ENCODE results near the gene PRIMPOL. TPM values are rescaled to one million over a fixed set of nuclear protein-coding genes. Genes with fewer than 3 reads are reported as not detected.

Gene PRIMPOL
- total RNA-seq, 1 experiment from 2014 or later, result 12.7 TPM

DNA sequence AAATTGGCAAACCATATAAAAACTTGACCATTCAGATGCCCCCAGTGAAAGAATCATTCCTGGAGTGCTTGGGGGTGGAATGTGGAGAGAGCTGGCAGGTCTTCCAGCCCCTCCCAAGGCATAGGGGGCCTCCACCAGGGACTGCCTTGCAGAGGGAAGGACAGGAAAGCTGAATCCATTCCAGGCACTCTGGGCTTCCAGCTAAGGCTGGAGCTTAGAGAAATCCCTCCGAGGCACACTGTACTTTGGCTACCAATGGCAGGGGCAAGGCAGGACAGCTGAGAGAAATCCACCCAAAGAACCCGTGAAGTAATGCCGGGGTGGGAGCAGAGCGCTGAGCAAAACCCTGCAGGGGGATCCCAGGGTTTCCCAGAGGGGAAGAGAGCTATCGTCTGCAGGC, 80.4 kb downstream of the PRIMPOL start:
- TF ChIP-seq, protein P1, sequence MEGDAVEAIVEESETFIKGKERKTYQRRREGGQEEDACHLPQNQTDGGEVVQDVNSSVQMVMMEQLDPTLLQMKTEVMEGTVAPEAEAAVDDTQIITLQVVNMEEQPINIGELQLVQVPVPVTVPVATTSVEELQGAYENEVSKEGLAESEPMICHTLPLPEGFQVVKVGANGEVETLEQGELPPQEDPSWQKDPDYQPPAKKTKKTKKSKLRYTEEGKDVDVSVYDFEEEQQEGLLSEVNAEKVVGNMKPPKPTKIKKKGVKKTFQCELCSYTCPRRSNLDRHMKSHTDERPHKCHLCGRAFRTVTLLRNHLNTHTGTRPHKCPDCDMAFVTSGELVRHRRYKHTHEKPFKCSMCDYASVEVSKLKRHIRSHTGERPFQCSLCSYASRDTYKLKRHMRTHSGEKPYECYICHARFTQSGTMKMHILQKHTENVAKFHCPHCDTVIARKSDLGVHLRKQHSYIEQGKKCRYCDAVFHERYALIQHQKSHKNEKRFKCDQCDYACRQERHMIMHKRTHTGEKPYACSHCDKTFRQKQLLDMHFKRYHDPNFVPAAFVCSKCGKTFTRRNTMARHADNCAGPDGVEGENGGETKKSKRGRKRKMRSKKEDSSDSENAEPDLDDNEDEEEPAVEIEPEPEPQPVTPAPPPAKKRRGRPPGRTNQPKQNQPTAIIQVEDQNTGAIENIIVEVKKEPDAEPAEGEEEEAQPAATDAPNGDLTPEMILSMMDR (IDR thresholded peaks at IDR 0.05; ENCODE audit: unreplicated experiment), result no peak
- intact Hi-C loops (cut with micrococcal nuclease; ENCODE audit: unreplicated experiment), result no loop called here
- CTCF ChIA-PET, result interaction anchor here (1.1 kb wide), 1 partner anchor 16 kb away, joined by 3 read pairs; no protein-coding TSS in a partner anchor
- Mint-ChIP-seq H3K4me3 (ENCODE audit: low read depth, unreplicated experiment) (peak overlapping the region; percentile 96), H3K9me3 (ENCODE audit: low read depth, unreplicated experiment) (no peaks in the 10 kb centered on the region), H3K27me3 (ENCODE audit: unreplicated experiment) (no peaks in the 10 kb centered on the region), H3K27ac (ENCODE audit: unreplicated experiment) (peak overlapping the region; percentile 97), H3K4me1 (ENCODE audit: low read depth, unreplicated experiment) (peaks cover 28% of the 10 kb centered on the region), H3K36me3 (ENCODE audit: insufficient read depth, unreplicated experiment) (peaks cover 66% of the 10 kb centered on the region)
- DNase-seq, result no peak
- BruUV-seq (replicated peaks), result no TSS peak

DNA sequence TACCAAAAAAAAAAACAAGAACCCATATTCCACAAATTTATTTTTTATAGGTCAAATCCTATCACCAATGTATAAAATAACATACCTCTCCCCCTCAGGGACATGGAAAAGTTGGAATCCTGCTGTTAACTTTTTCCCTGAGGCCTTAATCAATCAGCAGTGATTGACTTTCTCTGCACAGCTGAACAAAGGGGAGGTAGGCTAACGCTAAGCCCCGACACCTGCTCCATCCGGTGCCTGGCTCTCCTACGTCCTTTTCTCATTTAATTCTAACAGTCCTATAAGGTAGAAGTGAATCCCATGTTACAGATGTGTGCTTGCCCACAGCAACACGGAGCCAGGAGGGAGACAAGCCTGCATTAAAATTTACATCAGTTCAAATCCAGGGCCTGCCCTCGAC, 81.5 kb downstream of the PRIMPOL start:
- H3K27ac Mint-ChIP-seq (ENCODE audit: unreplicated experiment), result peak overlapping the region; percentile 97
- no peak for DNase-seq
- peaks cover 58% of the 10 kb centered on the region for H3K36me3 Mint-ChIP-seq (ENCODE audit: insufficient read depth, unreplicated experiment)
- peaks cover 20% of the 10 kb centered on the region for H3K4me1 Mint-ChIP-seq (ENCODE audit: low read depth, unreplicated experiment)
- H3K27me3 Mint-ChIP-seq (ENCODE audit: unreplicated experiment), result no peaks in the 10 kb centered on the region
- peak overlapping the region; percentile 96 for H3K4me3 Mint-ChIP-seq (ENCODE audit: low read depth, unreplicated experiment)
- no TSS peak for BruUV-seq (replicated peaks)
- intact Hi-C loops (cut with micrococcal nuclease; ENCODE audit: unreplicated experiment), result no loop called here
- H3K9me3 Mint-ChIP-seq (ENCODE audit: low read depth, unreplicated experiment), result no peaks in the 10 kb centered on the region
- CTCF ChIA-PET, result interaction anchor here (0.7 kb wide), 1 partner anchor 82 kb away, joined by 3 read pairs; no protein-coding TSS in a partner anchor
- TF ChIP-seq, protein P1 (IDR thresholded peaks at IDR 0.05; ENCODE audit: unreplicated experiment), result no peak

DNA sequence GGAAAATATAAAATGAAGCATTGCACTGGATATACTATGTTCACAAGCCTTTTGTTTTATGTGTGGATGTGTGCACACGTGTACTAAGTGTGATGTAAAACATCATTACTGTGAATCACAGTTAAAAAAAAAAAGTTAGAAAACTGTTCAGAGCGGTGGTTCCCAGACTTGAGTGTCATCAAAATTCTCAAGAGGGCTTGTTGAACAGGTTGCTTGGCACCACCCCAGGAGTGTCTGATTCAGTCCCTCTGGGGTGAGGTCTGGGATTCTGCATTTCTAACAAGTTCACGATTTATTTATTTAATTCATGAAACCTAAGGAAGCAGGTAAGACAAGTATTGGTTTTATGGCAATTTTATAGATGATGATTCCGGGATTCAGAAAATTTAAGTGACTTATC, 82.6 kb downstream of the PRIMPOL start:
- CTCF ChIA-PET, result interaction anchor here (0.7 kb wide), 1 partner anchor 69 kb away, joined by 4 read pairs; no protein-coding TSS in a partner anchor
- peak; percentile 64 for DNase-seq
- H3K27me3 Mint-ChIP-seq (ENCODE audit: unreplicated experiment), result no peaks in the 10 kb centered on the region
- peaks cover 58% of the 10 kb centered on the region for H3K36me3 Mint-ChIP-seq (ENCODE audit: insufficient read depth, unreplicated experiment)
- TF ChIP-seq, protein P1 (IDR thresholded peaks at IDR 0.05; ENCODE audit: unreplicated experiment), result no peak
- H3K9me3 Mint-ChIP-seq (ENCODE audit: low read depth, unreplicated experiment), result no peaks in the 10 kb centered on the region
- H3K27ac Mint-ChIP-seq (ENCODE audit: unreplicated experiment), result peak overlapping the region; percentile 68
- peak overlapping the region; percentile 96 for H3K4me3 Mint-ChIP-seq (ENCODE audit: low read depth, unreplicated experiment)
- peaks cover 15% of the 10 kb centered on the region for H3K4me1 Mint-ChIP-seq (ENCODE audit: low read depth, unreplicated experiment)
- no TSS peak for BruUV-seq (replicated peaks)
- intact Hi-C loops (cut with micrococcal nuclease; ENCODE audit: unreplicated experiment), result no loop called here

DNA sequence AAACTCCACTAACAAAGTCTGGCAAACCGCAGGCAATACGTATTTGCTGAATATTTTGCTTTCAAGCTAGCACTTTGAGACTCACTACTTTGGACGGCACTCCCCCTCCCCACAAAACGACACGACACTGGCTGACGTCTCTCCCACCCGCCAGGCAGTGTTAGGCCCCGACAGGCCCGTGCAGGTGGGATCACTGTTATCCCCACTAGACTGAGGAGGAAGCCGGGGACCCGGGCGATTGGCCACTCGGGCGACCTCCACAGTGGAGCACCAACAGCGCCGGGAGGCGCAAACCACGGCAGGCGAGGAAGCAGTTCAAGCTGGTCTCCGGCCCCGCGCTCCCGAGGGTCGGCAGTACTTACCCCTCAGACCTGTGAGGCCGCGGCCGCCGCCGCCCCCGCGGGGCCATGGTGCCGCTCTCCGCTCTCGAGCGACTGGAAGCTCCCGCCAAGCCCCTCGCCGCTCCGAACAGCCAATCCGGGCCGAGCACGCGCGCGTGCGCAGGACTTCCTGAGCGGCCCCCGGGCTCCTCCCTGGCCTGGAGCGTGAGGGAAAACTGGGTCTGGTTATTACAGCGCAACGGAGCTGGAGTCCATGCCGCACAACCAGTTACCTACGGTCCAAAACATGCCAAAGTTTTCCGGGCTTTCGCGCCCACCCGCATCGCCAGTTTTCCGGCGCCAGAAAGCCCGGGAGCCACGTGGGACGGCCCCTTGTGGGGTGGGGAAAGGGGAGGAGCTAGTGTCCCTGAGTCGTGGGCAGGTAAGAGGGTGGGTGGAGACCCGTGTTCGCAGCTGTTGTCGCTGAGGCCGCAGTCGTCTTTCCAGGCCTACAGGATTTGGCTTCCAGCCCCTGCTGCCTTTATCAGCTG, 84.4 kb downstream of the PRIMPOL start, which contains the start of gene CENPU:
CENPU (minus strand) TSS at position 443 of the 871 bp plus-strand sequence; CDS start at position 409, 34 bp downstream.
- Mint-ChIP-seq H3K4me1 (ENCODE audit: low read depth, unreplicated experiment) (no peaks in the 10 kb centered on the region), H3K27ac (ENCODE audit: unreplicated experiment) (peak within 1 kb of the TSS; percentile 90), H3K9me3 (ENCODE audit: low read depth, unreplicated experiment) (no peaks in the 10 kb centered on the region), H3K27me3 (ENCODE audit: unreplicated experiment) (no peaks in the 10 kb centered on the region), H3K4me3 (ENCODE audit: low read depth, unreplicated experiment) (peak within 1 kb of the TSS; percentile 96), H3K36me3 (ENCODE audit: insufficient read depth, unreplicated experiment) (peaks cover 43% of the 10 kb centered on the region)
- no TSS peak for BruUV-seq (replicated peaks)
- peak; percentile 93 for DNase-seq
- TF ChIP-seq, protein P1 (IDR thresholded peaks at IDR 0.05; ENCODE audit: unreplicated experiment), result no peak
- CTCF ChIA-PET, result interaction anchor here (0.5 to 1.4 kb wide), 5 partner anchors 12 to 469 kb away, joined by 3 to 13 read pairs (median 3); no protein-coding TSS in a partner anchor
- intact Hi-C loops (cut with micrococcal nuclease; ENCODE audit: unreplicated experiment), result no loop called here
